Measurements from ENCODE around the gene RENBP.

GRCh38 chrX:153888344-153888743 is 56.1 kb downstream of the RENBP start:
- TF ChIP-seq, protein P1, sequence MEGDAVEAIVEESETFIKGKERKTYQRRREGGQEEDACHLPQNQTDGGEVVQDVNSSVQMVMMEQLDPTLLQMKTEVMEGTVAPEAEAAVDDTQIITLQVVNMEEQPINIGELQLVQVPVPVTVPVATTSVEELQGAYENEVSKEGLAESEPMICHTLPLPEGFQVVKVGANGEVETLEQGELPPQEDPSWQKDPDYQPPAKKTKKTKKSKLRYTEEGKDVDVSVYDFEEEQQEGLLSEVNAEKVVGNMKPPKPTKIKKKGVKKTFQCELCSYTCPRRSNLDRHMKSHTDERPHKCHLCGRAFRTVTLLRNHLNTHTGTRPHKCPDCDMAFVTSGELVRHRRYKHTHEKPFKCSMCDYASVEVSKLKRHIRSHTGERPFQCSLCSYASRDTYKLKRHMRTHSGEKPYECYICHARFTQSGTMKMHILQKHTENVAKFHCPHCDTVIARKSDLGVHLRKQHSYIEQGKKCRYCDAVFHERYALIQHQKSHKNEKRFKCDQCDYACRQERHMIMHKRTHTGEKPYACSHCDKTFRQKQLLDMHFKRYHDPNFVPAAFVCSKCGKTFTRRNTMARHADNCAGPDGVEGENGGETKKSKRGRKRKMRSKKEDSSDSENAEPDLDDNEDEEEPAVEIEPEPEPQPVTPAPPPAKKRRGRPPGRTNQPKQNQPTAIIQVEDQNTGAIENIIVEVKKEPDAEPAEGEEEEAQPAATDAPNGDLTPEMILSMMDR (conservative IDR thresholded peaks at IDR 0.05; ENCODE audit: low read depth, low read length) = no peak
- no peak for TF ChIP-seq EZH2 (IDR thresholded peaks at IDR 0.05; ENCODE audit: borderline replicate concordance, low read depth, low read length, poor library complexity, severe bottlenecking)

Data from A673 (cell line).